Upper lobe of left lung (tissue), 6 donors: ENCODE measurements around the gene DNAJC2. TPM values are rescaled to one million over a fixed set of nuclear protein-coding genes. Genes with fewer than 3 reads are reported as not detected.

Source experiments
- small RNA-seq, 4 donors: library from RNA; depleted of rRNA; stranded (forward); fragments of <200 nt; gene quantifications; one replicate each; pipeline ENCODE3, GENCODE V24; 2016
- total RNA-seq, 6 donors: library from RNA; depleted of rRNA in 4 of 6; stranded (reverse); fragments of >200 nt in 4 of 6; gene quantifications; one replicate each; pipeline versions ENCODE4 v1.1.0 to v1.2.1, GENCODE V29; 2016 to 2021
- donor health status: DM: no; HTN: no; CAD: no; lungs with moderate emphysema.
- donor health status: DM: no; HTN: yes; CAD: no; lungs with severe emphysema.

Gene DNAJC2
- total RNA-seq, 6 donors from 2014 or later, result 13.1 to 30.4 (median 16.6) TPM

Small RNAs within 50 kb of the gene (small RNA-seq; reads per million reads assigned to genes)
- 0 reads per million in 4 donors for gene RPS29P16

Other genes starting within 250 kb of the DNAJC2 start
- gene NAPEPLD, start 195.7 kb downstream of the DNAJC2 start, total RNA-seq, result 10 to 100 TPM in 4 of 6 donors, 1 to 10 TPM in 2; 8.9 to 20.8 (median 10.8) TPM
- gene PMPCB, start 47.3 kb downstream of the DNAJC2 start, total RNA-seq, result 10 to 100 TPM; 24.9 to 53.2 (median 41.8) TPM
- gene PSMC2, start 2.9 kb upstream of the DNAJC2 start, total RNA-seq, result 100 to 1,000 TPM in 2 of 6 donors, 10 to 100 TPM in 4; 26.2 to 114 (median 91.8) TPM
- gene SLC26A5, start 101.4 kb upstream of the DNAJC2 start, total RNA-seq, result 1 to 10 TPM in 5 of 6 donors, under 1 TPM in 1; 0.88 to 3.2 (median 1.5) TPM